Keratinocyte (primary cell): ENCODE measurements around the gene CCDC120.

Experiments
- CTCF ChIP-seq, 3 experiments: IDR thresholded peaks in 1 of 3; conservative IDR thresholded peaks in 1 of 3; optimal IDR thresholded peaks in 1 of 3; 2 replicates in 2 of 3; 3 replicates in 1 of 3; pipeline versions ENCODE3 to v1.5.1; 2011; ENCODE audit warnings: low read length in 3 of 3, mild to moderate bottlenecking in 3 of 3, moderate library complexity in 2 of 3, control low read depth in 1 of 3, inconsistent platforms in 1 of 3; ENCODE audit not compliant: insufficient read depth in 2 of 3; ENCODE audit errors: extremely low read depth in 1 of 3
- EZH2 ChIP-seq: IDR thresholded peaks from one replicate; pipeline ENCODE4 v1.6.1; 2012; ENCODE audit warnings: inconsistent platforms, mild to moderate bottlenecking, low read length, moderate library complexity

GRCh38 chrX:49116716-49117115, 57.9 kb downstream of the CCDC120 start:
- TF ChIP-seq CTCF (optimal IDR thresholded peaks at IDR 0.05 in 1 of 3, IDR thresholded peaks at IDR 0.05 in 1 of 3, conservative IDR thresholded peaks at IDR 0.05 in 1 of 3; ENCODE audit: extremely low read depth in 1 of 3, insufficient read depth in 2 of 3, low read length in 3 of 3) (no peak), EZH2 (no peak)
